NCI-H2196 (cell line): ENCODE data around the gene HSBP1L1.
A peak's percentile ranks its signal among the peaks of the same experiment; 100 is the strongest.

Experiments
- DNase-seq: peaks from one replicate; lab custom pipeline; 2025; ENCODE audit not compliant: unreplicated experiment; lab: John Stamatoyannopoulos, UW

Gene HSBP1L1

GRCh38 chr18:79964330-79965118 lies at the start of gene HSBP1L1:
Gene HSBP1L1, plus strand, starts transcription at chr18:79964643. Its CDS starts 93 bp downstream, at chr18:79964736.
- peak; percentile 9 for DNase-seq

DNA sequence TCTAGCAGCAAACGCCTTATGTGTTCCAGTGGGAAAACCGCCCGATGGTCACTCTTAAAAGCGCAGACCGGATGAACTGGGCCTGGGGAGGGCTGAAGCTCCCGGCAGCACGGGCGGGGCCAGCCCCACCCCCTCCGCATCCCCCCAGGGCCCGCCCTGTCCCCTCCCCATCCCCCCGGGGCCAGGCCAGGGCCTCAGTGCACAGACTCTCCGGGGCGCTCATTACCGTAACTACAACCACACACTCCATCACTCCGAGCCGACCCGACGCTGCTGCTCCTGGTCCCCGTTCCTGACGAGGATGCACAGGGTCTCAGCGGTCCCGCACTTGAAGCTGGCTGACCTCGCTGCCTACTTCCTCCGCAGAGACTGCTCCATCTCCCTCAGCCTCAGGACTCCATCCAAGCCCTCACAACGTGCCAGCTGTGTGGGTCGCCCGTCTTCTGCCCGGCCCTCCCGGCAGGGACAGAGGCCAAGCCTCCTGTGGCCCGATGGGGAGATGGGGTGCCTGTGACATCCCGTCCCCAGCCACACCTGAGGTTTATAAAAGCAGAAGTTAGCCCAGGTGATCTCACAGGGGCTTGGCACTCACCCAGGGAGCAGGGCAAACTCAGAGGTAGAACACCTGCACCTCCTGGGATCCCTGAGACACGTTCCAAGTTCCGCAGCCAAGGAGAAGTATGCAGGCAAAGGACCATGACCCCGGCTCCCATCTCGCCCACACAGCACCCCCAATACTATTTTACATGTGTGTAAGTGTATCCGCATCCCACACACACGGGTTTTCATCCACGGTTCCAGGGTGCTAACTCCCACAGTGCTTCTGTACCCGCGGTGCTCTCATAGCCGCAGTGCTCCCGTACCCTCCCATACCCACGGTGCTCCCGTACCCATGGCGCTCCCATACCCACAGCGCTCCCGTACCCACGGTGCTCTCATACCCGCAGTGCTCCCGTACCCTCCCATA lies 49.0 kb upstream of the HSBP1L1 start:
- no peak for DNase-seq

DNA sequence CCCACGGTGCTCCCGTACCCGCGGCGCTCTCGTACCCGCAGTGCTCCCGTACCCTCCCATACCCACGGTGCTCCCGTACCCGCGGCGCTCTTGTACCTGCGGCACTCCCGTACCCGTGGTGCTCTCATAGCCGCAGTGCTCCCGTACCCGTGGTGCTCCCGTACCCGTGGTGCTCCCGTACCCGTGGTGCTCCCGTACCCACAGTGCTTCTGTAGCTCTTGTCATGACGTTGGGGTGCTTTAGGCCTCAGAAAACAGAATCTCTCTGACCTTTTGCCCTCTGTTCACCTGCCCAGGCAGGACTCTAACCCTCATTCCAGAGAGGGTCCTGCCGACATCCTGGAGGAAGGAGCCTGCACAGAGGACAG lies 48.3 kb upstream of the HSBP1L1 start:
- no peak for DNase-seq

GRCh38 chr18:79916546-79917168 lies 47.8 kb upstream of the HSBP1L1 start:
- DNase-seq = no peak

GRCh38 chr18:79917169-79917852 lies 47.1 kb upstream of the HSBP1L1 start:
- no peak for DNase-seq

GRCh38 chr18:79917853-79918614 lies 46.4 kb upstream of the HSBP1L1 start:
- DNase-seq = no peak

DNA sequence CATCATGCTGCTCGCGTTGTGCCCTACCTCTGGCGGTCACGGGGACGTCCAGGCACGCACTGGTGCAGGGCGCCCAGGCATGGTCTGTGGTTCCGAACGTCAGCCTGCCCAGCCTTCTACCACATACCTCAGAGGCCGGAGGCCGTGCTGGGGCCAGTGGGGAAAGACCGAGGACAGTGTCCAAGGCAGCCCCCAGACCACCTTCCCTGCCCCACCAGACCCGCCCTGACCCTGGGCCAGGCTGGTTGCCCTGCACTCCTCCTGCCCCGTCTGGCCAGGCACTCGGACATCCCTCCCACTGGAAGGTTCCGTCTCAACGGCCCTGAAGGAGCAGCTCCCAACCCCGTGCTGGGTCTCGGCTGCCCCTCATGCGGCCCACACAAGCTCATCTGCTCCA lies 45.8 kb upstream of the HSBP1L1 start:
- no peak for DNase-seq

DNA sequence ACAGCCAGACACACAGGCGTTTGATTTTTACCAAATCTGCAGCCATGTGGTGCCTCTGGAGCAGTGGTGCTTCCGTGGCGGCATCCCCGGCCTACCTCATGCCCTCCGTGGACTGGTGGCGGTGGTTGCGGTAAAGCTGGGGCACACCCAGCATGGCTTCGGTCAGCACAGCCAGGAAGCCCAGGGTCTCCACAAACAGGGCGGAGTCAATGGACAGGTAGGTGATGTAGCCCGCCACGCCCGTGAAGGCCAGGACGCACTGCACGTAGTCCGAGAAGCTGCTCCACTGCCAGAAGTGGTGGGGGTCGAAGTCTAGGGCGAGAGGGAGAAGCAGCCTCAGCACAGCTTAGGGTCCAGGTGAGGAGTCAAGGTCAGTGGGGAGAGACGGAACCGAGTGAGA lies 45.4 kb upstream of the HSBP1L1 start:
- DNase-seq = no peak

GRCh38 chr18:79921984-79922965 lies 42.2 kb upstream of the HSBP1L1 start:
- no peak for DNase-seq

DNA sequence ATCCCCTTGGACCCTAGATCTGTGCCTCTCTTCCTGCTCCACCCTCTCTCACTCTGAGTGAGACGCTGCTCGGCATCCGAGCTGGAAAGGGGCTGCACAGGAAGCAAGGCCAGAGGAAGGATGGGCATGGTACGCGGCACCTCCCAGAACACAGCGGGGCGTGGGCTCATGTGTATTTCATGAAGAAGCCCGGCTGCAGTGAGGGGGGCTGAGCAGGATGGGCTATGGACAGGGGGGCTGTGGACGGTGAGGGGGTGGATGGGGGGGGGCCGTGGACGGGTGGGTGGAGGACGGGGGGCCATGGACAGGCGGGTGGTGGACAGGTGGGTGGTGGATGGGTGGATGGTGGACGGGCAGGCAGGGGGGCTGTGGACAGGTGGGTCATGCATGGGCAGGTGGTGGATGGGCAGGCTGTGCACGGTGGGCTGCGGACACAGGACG lies 41.5 kb upstream of the HSBP1L1 start:
- DNase-seq = no peak

- no peak for DNase-seq
Measured at GRCh38 chr18:79923896-79924585, 40.4 kb upstream of the HSBP1L1 start.

DNA sequence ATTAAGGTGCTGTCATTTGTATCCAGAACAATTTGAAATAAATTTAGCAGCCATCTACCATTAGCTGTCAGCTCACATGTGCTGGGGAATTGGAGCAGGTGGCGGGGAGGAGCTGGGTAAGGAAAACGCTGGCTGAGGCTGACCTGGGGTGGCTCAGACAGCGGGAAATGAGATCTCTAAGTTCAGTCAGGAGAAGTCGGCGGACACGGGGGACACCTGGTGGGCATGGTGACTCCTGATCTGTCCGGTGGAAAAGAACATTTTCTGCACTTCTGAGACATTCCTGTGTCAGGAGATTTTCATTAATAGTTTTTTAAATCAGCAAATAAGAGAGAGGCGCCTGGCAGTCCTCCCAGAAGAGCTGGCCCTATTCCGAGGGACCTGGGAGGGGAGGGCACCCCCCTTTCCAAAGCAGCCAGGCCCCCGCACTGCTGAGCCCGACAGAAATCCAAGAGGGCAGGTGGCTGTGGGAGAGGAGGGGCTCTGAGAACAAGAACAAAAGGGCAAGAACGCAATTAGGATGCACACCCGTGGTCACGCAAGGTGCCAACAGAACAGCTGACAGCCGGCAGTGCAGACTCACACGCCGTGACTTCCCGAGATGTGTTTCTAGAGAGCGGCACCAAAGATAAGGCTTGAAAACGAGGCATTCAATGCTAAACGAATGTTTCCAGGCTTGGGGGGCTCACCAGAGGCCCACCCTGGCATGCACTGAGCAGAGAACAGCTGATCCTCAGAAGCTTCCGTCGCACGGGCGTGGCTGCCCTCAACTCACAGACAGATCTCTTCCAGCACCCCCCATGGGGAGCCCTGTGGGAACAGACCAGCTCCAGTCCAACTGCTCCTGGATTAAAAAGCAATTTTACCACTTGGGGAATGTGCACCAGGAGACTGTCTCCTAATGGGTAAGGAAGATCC lies 39.4 kb upstream of the HSBP1L1 start:
- DNase-seq = peak; percentile 61

GRCh38 chr18:79926306-79926705 lies 38.1 kb upstream of the HSBP1L1 start:
- no peak for DNase-seq

GRCh38 chr18:79926715-79927606 lies 37.5 kb upstream of the HSBP1L1 start:
- DNase-seq = no peak

DNA sequence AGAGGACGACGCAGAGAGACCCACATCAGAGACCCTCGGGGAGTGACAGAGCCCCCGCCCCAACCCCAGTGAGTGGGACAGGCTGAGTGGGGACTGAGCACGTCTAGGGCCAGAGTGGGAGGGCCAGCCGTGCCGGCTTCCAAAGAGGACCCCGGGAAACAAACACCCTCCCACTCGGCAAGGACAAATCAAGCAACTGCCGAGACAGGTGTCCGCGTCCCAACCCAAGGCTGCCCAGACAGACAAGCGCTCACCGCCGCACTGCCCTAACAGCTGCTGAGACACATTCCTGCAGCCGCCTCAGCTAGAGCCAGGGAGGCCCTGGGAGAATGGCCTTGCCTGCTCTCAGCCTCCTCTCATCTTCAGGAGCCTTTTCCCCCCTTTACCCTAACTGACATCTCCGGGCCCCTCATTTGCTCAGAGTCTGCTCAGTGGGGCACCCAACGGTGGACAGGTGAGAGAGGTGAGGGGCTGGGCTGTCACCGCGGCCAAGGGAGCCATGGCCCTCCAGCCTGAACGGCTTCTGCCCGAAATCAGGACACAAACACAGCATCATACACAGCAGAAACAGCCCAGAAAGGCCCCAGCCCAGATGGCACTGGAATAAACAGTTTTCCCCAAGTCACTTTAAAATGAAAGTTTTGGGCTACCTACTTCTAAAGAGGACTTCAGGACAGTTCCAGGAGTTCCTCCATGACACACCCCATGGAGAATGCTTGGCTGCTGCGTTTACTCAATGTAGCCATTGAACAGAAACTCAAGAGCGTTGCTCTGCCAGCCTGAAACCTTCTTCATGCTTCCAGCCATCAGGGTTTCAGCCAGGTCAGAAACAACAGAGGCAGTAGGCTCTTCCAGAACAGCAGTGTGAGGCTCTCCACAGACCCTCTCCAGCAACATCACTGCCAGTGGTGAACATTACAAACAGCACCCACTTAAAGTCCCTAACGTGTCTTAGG lies 36.6 kb upstream of the HSBP1L1 start:
- no peak for DNase-seq
